ENCODE results near the gene STX8.

STX8 gene

DNA sequence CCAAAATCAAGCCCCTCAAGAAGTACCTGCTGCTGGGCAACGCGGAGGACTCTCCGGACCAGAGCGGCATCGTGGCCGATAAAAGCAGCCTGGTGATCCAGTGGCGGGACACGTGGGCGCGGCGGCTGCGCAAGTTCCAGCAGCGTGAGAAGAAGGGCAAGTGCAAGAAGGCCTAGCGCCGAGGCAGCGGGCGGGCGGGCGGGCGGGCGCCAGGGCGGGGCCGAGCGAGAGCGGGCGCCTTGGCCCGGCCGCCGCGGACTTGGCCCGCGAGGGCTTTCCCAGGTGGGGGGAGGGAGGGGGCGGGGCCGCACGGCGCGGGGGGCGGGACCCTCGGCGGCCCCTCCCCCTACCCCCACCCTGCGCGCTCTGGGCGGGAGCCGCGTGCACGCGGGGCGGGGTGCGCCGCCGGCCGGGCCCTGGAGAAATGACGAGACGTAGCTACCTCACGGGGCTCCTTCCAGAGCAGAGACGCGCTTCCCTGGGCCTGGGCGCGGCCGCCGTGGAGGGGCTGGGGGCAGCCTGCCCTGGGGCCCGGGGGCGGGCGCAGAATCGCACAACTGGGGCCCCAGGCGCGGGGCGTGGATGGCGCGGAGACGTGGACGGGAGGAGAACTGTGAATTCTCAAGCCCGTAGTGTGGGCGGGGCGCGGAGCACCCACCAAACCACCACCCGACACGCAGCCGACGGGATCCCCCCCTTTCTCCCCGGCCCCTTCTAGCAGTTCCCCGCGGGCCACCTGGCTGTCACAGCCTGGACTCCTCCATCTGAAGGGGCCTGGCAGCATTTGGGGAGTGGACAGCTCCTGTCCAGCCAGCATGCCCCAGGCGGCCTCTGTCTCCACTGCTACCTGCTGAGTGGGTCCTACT, 335.6 kb downstream of the STX8 start:
- peak; percentile 29 for DNase-seq (ENCODE audit: low spot score)

DNA sequence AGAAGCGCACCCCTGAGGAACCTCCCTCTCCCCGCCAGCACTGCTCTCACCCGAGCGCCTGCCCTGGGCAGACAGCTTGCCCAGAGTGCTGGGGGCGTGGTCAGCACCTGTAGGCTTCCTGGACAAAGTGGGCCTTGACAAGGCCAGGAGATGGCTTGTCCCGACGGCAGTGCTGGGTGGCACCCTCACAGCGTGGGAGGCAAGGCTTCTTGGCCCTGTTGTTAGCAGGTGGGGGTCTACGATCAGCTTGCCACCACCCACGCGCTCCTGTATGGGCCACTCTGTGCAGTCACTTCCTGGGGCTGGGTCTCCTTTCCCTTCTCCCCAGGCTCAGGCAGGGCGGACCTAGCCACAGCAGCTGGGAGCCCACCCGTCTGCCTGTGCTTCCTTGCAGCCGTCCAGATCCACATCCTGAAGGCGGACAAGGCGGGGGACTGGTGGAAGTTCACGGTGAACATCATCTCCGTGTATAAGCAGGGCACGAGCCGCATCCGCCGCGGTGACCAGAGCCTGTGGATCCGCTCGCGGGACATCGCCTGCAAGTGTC, 336.3 kb downstream of the STX8 start:
- no peak for DNase-seq (ENCODE audit: low spot score)

DNA sequence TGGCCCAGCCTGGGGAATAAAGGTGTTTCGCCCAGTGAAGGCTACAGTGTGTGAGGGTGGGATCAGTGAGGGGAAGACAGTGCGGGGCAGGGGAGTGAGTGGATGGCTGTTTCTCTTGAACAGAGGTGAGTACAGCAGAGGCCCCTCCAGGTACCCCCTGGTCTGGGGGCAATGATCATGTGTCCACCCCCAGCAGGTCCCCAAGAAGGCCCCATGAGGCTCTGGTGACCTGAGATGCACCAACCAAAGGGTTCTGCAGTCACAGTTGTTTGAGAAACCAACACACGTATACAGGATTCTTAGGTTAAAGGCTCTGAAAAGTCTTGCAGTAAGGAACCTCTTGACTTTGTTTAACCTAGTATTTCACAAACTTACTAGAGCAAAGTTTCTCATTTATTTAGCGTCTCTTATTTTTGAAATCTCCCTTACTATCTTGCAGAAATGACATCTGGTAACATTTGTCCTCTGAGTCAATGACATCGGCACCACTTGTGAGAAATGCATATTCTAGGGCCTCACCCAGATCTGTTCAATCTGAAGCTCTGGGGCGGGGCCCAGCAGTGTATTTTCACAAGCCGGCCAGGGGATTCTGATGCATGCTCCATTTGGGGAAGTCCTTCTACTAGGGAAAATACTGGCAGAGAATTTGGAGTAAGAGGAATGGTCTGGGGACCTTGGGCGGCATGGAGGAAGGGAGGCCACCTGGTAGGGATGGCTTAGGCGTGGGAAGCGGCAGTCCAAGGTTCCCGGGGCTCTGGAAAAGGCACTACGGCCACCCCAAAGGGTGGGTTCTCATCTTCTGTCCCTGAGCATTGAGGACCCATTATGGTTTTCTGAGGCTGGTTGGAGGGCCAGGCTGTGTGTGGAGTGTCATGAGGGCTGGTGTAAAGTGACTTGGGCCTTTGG, 337.0 kb downstream of the STX8 start:
- DNase-seq (ENCODE audit: low spot score), result no peak

DNA sequence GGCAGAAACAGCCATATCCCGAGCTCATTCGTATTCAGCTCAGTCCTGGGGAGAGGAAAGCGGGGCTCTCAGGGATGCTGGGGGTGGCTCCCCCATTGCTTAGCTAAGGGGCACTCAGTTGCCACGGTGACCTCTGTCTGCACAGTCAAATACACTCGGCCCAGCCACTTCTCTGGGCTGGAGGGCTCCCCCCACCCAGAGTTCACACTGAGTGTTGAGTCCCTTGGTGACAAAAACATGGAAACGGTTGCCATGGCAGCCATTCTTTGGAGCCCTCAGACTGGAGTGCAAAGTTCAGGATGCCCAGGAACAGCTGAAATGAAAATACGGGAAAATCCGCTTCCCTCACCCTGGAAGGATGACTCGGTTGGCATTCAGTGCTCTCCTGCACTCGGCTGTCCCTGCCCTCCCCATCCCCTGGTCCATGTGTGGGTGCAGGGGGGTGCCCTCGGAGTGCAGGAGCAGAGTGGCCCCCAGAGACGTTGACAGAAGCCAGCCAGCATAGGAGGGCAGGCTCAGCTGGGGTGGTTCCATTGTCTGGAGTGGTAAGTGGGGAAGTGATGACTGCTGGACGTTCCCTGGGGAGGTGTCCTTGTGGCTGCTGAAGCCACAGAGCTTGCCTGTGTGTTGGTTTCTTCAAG, 337.8 kb downstream of the STX8 start:
- DNase-seq (ENCODE audit: low spot score), result no peak

DNA sequence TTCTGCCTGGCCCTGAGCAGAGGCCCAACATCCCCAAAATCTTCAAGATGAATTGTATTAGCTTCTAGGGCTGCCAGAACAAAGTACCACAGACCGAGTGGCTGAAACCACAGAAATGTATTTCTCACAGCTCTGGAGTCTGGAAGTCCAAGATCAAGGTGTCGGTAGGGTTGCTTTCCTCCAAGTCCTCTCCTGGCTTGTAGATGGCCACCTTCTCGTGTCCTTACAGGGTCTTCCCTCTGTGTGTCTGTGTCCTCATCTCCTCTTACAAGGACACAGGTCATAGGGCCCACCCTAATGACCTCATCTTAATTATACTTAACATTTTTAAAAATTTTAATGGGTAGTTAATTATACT, 338.6 kb downstream of the STX8 start:
- no peak for DNase-seq (ENCODE audit: low spot score)

DNA sequence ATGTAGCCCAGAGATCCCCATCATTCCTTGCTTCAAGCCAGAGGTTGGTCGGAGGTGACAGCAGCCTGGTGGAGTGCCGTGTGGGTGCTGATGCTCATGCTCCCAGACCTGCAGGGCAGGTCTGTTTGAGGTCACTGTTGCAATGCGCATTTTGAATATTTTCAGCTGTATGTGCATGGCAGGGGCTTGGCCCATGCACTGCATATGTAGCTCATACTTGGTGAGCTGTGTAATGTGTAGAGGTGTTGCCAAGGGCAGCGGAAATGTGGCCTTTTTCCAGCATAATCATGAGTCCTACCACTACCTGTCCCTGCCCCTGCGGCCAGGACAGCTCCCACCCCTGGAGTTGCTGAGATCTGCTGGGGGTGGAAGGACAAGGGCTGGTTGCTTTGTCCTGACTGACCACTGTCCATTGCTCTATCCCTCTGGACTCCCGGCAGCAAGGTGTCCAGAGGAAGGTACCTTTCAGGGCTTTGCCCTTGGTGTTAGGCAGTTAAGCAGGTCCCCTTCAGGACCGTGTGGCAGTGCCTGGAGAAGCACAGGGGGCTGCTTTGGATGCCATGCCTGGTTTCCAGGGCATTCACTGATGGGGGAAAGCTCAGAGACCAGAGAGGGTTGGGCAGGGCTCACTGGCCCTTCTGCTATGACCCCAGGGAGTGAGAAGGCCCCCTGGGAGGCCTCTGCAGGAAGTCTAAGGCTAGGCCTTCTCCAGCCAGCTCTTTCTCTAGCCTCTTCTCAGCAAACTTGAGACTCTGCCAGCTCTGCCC, 339.2 kb downstream of the STX8 start:
- DNase-seq (ENCODE audit: low spot score), result no peak

DNA sequence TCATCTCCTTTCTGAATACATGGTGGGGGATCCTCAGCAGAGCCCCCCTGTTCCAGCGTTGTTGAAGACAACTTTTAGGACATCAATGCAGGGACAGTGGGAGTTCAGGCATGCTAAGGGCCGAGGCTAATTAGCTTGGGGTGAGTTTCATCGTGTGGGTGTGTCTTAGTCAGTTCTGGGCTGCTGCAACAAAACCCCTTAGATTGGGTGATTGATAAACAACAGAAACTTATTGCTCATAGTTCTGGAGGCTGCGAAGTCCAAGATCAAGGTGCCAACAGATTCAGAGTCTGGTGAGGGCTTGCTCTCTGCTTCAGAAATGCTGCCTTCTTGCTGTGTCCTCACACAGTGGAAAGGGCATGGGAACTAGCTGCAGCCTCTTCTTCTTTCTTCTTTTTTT, 340.3 kb downstream of the STX8 start:
- DNase-seq (ENCODE audit: low spot score), result no peak

DNA sequence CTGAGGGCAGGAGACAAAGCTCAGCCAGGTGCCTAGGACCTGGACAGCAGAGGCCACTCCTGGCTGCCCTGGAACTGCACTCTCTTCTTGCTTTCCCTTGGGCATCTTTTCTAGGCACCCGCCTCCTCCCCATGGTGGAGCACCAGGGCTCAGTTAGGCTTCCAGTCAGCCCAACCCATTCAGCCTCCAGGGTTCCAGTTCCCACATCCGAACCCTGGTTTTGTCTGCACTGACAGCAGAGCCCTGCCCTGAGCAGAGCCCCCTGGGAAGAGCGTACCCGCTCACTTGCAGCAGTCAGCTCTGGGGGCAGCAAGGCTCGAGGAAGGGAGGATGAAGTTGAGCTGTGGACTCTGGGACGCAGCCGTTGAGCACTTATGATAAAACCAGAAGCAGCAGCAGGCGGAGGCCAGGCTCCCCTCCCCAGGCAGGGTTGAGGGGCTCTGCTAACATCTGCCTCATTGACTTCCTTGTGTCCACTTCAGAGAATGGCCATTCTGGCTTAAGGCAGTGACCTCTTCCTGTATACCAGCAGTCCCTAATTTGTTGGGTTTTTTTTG, 341.2 kb downstream of the STX8 start:
- no peak for DNase-seq (ENCODE audit: low spot score)

DNA sequence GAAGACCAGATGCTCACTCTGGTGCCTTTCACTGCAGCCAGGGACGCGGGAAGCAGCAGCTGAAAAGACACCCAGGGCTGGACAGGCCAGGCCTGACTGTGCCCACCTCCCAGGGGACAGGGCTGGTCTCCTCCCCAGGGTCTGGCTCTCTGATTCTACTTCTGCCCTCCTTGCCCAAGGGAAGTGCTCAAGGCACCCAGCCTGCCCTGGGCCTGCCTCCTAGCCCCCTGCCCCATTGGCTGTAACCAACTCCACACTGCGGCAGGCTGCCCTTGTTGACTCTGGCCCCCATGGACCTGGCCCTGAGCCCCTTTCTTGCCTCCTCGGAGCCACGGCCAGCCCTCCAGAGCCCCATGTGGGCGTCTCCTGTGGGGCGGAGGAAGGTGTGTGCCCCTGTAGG, 341.9 kb downstream of the STX8 start:
- DNase-seq (ENCODE audit: low spot score), result no peak

DNA sequence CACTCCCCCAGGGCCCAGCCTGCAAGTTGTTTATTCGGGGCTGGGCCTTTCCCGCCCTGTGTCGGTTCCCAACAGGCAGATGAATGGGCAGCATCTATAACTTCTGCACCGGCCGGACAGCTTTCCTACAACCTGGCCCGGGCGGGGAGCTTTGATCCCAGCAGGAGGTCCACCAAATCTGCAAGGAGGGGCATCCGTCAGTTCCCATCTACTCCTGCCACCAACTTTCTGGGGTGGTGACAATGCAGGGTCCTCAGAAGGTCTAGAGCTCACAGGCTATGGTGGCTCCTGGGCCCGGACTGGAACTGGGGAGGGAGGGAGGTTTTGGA, 342.4 kb downstream of the STX8 start:
- DNase-seq (ENCODE audit: low spot score), result no peak

DNA sequence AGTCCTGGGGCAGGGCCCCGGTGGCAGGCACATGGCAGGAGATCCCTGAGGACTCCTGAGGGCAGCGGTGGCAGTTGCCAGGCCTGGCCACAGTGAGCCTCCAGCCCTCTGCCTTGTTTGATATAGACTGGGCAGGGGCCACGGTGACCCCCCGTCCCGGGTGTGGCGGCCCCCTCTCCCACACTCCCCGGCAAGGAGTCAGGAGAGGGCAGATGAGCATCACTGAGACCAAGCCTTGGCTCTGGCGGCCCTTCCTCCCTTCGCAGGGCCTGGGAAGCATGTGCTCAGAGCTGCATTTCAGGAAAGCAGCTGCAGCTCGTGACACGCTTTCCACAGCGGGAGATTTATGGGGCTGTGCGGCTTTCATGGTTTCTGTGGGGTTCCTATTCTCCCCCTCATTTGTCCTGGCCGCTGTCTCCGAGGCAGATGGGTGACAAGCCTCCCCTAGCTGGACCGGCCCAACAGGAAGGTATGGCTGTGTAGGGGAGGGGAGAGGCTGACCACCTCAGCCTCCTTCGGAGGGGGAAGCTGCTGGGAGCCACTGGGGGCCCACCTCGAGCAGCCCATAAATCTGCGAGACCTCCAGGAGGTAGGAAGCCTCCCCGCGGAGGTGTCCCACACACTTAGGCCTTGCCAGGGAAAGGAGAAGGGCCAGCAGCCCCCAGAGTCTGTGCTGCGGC, 342.9 kb downstream of the STX8 start:
- DNase-seq (ENCODE audit: low spot score), result no peak

DNA sequence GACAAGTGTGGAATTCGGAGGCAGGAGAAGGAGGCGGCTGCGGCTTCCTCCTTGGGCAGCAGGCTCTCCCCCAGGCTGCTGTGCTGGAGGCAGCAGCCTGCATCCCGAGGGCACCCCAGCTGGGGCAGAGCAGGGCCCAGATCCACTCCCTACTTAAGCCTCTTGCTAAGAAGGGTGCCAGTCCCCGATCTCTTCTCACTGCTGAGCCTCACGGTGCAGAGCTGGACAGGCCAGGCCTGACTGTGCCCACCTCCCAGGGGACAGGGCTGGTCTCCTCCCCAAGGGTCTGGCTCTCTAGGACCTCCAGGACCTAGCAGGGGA, 343.5 kb downstream of the STX8 start:
- DNase-seq (ENCODE audit: low spot score), result no peak

DNA sequence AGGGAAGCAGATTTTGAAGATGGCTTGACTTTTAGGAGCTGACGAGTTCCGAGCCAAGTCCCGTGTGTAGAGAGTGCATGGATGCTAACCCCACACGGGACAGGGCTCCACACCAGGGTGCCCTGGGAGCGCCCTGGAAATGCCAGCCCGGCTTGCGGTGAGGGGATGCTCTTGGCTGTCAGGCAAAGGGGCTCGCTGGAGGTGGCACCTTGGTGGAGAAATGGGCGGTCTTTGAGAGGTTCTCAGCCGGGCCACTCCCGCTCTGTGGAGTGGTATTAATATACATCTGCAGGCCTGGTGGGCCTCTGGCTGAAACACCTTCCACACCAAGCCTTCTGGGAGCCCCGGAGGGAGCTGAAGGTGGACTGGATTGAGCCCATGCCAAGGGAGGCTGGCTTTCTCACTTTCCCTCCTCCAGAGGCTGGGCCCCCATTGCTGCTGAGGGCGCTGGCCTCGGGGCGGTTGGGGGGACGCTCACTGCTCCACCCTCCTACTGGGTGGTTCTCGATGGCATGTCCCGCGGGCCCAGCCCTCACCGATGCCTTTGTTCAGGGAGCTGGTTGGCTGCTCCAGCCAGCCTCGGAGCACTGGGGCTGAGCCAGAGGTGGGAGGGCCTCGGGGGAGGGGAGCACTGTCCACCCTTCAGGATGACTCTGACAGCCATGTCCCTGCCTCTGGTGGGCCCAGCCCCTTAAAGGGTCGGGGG, 344.0 kb downstream of the STX8 start:
- no peak for DNase-seq (ENCODE audit: low spot score)

DNA sequence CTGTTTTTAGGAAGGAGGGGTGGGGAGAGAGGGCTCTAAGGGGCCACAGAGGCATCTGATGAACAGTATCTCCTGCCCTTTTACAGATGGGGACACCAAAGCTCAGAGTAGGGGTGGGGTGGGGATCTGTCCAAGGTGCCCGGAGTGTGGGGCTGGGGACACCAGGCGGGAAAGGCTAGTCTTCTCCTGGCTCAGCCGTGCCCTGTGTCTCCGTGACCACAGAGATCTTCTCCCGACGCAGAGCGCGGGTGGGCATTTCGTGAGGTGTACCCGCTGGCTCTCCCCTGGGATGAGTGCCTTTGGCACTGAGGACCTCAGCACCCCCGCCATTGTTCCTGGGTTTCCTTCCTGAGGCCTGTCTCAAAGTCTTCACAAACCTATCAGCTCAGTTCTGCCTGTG, 344.8 kb downstream of the STX8 start:
- DNase-seq (ENCODE audit: low spot score), result no peak

DNA sequence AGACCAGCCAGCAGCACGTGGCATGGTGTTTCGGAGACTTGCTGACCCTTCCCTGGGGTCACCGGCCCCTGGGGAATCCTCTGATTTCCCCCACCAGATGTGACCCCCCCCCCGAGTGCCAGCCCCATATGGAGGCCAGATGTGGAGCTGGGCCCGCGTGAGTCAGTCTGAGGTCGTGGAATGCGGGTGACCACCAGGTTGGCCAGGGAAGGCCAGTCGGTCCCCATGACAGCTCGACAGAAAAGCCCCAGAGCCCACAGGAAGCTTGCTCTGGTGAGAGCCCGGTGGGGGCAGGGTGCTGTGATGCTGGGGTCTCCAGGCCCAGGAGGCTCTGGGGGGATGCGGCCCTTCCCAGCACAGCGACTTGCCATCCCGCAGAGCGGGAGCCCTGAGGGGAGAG, 345.3 kb downstream of the STX8 start:
- no peak for DNase-seq (ENCODE audit: low spot score)

DNA sequence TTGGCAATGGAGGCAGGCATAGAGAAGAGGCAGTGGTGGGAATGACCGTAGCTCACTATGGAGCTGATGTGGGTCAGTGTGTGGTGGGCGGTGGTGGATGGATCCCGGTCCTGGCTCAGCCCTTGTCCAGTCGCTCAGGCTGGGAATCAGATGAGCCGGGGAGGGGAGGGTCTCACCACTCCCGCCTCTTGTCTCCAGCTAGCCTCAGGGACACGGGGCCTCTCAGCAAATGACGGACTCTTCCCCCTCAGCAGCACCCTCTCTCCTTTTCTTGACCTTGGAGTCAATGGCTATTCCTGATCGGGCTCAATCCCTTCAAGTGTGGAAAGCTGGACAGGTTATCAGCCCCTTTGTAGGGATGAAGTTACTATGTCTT, 345.8 kb downstream of the STX8 start:
- DNase-seq (ENCODE audit: low spot score), result no peak

DNA sequence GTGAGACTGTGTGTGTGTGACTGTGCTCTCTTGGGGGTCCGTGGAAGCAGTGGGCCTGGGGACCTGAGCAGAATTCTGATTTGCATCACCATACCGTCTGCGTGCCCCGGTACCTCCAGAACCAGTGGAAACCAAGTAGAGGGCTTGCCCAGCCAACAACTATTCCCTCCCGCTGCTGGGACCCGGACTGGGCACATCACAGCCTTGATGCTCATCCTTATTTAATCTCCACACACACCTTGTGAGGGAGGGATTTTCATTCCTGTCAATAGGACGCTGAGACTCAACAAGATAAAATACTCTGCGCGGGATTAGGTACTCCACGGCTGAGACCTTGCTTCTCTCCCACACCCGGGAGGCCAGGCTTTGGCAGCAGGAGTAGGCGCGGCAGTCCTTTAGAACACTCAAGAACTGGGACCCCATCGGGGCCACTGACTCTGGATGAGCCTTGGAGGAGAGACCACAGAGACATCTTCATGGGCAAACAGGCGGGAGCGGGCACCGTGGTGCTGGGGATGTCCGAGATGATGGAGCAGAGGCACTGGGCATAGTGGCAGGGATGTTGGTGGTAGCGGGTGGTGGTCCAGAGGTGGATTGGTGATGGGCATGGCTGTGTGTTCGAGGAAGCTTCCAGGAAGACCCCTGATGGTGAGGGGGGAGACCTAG, 346.3 kb downstream of the STX8 start:
- DNase-seq (ENCODE audit: low spot score), result no peak

DNA sequence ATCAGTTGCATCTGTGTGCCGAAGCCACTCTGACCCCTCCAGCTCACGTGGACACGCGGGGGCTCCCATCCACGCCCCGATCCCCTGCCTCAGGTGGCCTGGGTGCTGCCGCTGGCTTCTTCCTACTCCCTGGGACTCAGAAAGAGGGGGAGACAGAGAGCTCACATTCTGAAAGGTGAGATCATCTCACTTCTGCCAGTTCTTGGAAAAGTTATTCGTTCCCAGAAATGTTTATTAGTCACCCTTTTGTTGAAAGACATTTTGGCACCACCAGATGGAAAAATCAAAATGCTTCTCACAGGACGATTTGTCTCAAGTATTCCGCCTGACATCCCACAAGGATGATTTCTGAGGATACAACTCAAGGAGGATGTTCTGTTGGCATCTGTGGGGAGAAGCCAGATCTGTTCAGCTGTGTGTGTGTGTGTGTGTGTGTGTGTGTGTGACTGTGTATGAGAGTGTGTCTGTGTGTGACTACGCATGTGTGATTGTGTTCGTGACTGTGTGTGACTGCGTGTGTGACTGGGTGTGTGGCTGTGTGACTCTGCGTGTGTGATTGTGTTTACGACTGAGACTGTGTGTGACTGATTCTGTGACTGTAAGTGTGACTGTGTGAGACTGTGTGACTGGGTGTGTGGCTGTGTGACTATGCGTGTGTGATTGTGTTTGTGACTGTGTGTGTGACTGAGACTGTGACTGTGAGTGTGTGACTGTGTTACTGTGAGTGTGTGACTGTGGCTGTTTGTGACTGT, 347.0 kb downstream of the STX8 start:
- no peak for DNase-seq (ENCODE audit: low spot score)

DNA sequence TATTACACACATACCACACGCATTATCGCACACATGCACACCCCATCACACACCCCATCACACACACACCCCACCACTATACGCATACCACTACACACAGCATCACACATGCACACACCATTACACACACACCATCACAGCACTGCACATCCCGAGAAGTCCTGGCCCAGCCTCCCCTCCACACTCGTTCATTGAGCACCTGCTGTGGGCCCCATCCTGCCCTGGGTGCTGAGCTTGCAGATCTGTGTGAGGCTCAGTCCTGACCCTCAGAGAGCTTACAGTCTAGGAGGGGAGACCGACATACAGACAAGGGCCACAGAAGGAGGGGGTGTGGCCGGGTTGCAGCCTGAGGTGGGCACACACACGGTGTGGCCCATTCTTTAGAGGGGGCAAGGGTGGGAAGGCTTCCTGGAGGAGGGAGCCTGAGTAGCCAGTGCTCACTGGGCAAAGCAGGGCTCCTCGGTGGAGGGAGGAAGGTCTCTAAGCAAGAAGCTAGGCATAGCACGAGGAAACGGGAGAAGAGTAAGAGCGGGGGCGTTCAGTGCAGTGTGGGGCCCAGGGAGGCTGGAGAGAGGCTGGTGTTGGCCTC, 347.7 kb downstream of the STX8 start:
- no peak for DNase-seq (ENCODE audit: low spot score)
